ENCODE results near the gene WDR46. TPM values are rescaled to one million over a fixed set of nuclear protein-coding genes. Genes with fewer than 3 reads are reported as not detected.

The WDR46 gene
- polyA plus RNA-seq, 3 donors = 33.3 to 41.0 (median 37.3) TPM

DNA sequence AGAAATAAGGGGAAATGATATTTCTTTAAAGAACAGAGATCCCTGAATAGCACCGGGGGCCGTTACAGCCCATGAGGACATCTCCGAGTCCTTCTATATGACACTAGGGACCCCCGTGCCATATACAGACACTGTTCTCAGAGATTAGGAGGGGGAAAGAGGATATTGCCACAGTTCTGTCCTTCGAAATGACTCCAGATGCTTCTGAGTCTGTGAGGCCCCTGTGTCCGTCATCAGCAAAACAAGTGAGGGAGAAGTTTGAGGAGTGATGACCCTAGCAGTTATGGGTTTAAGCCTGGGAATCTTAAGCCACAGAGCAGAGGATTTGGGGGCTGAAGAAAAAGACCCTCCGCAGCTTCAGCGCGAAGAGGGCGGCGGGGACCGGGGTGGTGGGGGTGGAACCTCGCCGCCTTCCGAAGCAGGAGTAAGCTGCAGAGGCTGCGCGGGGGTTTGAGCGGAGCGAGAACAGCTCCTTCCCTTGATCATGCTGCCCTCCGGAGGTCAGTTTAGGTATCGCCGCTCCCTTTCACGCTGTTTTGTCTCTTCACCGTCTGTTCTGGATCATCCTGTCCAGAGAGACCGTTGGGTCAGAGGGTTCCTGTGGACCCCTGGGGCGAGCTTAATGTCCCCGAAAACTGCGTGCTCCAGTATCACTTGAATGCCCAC, 40.9 kb downstream of the WDR46 start:
- Mint-ChIP-seq H3K4me1 (peaks cover 32% of the 10 kb centered on the region), H3K36me3 (peaks cover 19 to 21% of the 10 kb centered on the region in 2 donors), H3K9me3 (no peaks in the 10 kb centered on the region), H3K27me3 (ENCODE audit: low read depth in 3 of 3) (peaks cover 12 to 14% (median 13%) of the 10 kb centered on the region in 3 donors), H3K27ac (peak overlapping the region; percentile 91 to 97 (median 96)), H3K4me3 (peak overlapping the region; percentile 81 to 92)
- Histone ChIP-seq H3K4me3 (replicated peaks in 1 of 3; ENCODE audit: low read depth in 2 of 3, low read length in 3 of 3) (peak overlapping the region; percentile 28 to 77 (median 31)), H3K27me3 (ENCODE audit: control insufficient read depth in 2 of 2, insufficient read depth in 2 of 2, low read length in 2 of 2) (peaks cover 0 to 2% of the 10 kb centered on the region in 2 donors), H4K20me1 (ENCODE audit: insufficient read depth, low read length) (no peaks in the 10 kb centered on the region), H3K4me1 (ENCODE audit: control insufficient read depth in 1 of 2, insufficient read depth in 2 of 2, low read length in 2 of 2) (peaks cover 24 to 29% of the 10 kb centered on the region in 2 donors), H3K79me2 (ENCODE audit: insufficient read depth, low read length) (peaks cover 4% of the 10 kb centered on the region), H3K9me3 (replicated peaks in 1 of 2; ENCODE audit: control insufficient read depth in 1 of 2, insufficient read depth in 1 of 2, low read length in 2 of 2) (no peaks in the 10 kb centered on the region), H3K4me2 (replicated peaks; ENCODE audit: extremely low read depth, low read length, poor library complexity, severe bottlenecking) (peak overlapping the region; percentile 84), H3K27ac (ENCODE audit: low read depth in 1 of 2, low read length in 2 of 2) (peak overlapping the region; percentile 90 to 93), H3K9ac (ENCODE audit: insufficient read depth, low read length, poor library complexity, severe bottlenecking) (peak overlapping the region; percentile 63), H3K36me3 (replicated peaks in 1 of 2; ENCODE audit: control insufficient read depth in 1 of 2, insufficient read depth in 2 of 2, low read length in 2 of 2) (peaks cover 10 to 21% of the 10 kb centered on the region in 2 donors), H2AFZ (ENCODE audit: insufficient read depth, low read depth, low read length, poor library complexity, severe bottlenecking) (peak overlapping the region; percentile 89)
- DNase-seq = peak; percentile 79 to 85 (median 82)
- under 1% methylated on average over 24 of the region's 28 CpGs for WGBS (ENCODE audit: insufficient coverage)
- intact Hi-C loops (cut with micrococcal nuclease) = loop anchor here (2.0 to 10.0 kb wide), 10 partner anchors 36 to 313 kb away; partner anchors contain the start of genes COL11A2 (in 1 of the 2), RXRB (in 1 of the 2) and SLC39A7 (in 1 of the 2)
- TF ChIP-seq, protein P1, sequence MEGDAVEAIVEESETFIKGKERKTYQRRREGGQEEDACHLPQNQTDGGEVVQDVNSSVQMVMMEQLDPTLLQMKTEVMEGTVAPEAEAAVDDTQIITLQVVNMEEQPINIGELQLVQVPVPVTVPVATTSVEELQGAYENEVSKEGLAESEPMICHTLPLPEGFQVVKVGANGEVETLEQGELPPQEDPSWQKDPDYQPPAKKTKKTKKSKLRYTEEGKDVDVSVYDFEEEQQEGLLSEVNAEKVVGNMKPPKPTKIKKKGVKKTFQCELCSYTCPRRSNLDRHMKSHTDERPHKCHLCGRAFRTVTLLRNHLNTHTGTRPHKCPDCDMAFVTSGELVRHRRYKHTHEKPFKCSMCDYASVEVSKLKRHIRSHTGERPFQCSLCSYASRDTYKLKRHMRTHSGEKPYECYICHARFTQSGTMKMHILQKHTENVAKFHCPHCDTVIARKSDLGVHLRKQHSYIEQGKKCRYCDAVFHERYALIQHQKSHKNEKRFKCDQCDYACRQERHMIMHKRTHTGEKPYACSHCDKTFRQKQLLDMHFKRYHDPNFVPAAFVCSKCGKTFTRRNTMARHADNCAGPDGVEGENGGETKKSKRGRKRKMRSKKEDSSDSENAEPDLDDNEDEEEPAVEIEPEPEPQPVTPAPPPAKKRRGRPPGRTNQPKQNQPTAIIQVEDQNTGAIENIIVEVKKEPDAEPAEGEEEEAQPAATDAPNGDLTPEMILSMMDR (IDR thresholded peaks at IDR 0.05) = peak; percentile 98

DNA sequence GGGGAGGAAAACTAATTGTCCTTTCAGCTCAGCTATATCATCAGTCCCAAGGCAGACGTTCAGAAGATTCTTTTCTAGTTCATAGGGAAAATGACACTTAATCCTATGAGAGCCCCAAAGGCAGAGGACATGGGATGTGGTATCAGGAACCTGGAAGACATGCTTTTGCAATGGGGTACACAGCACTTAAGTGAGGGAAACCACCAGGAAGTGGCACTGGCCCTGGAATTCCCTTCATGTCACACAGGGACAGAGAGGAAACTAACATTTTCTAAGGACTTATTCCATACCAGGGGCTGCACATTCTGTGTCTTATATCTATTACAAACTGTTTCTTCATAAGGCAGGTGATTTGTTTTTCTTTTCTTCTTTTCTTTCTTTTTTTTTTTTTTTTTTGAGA, 45.6 kb downstream of the WDR46 start:
- peak in 1 of 3 donors; percentile 29 for DNase-seq
- no peaks in the 10 kb centered on the region for H4K20me1 ChIP-seq (ENCODE audit: insufficient read depth, low read length)
- H3K79me2 ChIP-seq (ENCODE audit: insufficient read depth, low read length) = no peaks in the 10 kb centered on the region
- intact Hi-C loops (cut with micrococcal nuclease) = loop anchor here (10.0 kb wide), 4 partner anchors 49 to 309 kb away; partner anchors contain the start of gene COL11A2 (in 1 of the 2)
- no peak overlapping the region for H3K4me2 ChIP-seq (replicated peaks; ENCODE audit: extremely low read depth, low read length, poor library complexity, severe bottlenecking)
- no peak overlapping the region for H3K27ac ChIP-seq (ENCODE audit: low read depth in 1 of 2, low read length in 2 of 2)
- H3K36me3 ChIP-seq (replicated peaks in 1 of 2; ENCODE audit: control insufficient read depth in 1 of 2, insufficient read depth in 2 of 2, low read length in 2 of 2) = no peaks in the 10 kb centered on the region
- TF ChIP-seq, protein P1 (IDR thresholded peaks at IDR 0.05) = no peak
- Mint-ChIP-seq H3K4me1 (peaks cover 13% of the 10 kb centered on the region), H3K27me3 (ENCODE audit: low read depth in 3 of 3) (peaks cover 19 to 28% (median 22%) of the 10 kb centered on the region in 3 donors), H3K9me3 (peaks cover 0 to 7% (median 0%) of the 10 kb centered on the region in 7 donors), H3K36me3 (no peaks in the 10 kb centered on the region), H3K27ac (no peak overlapping the region), H3K4me3 (no peak overlapping the region)
- H2AFZ ChIP-seq (ENCODE audit: insufficient read depth, low read depth, low read length, poor library complexity, severe bottlenecking) = no peak overlapping the region
- H3K4me3 ChIP-seq (replicated peaks in 1 of 3; ENCODE audit: low read depth in 2 of 3, low read length in 3 of 3) = no peak overlapping the region
- H3K9ac ChIP-seq (ENCODE audit: insufficient read depth, low read length, poor library complexity, severe bottlenecking) = no peak overlapping the region
- peaks cover 3 to 8% of the 10 kb centered on the region in 2 donors for H3K27me3 ChIP-seq (ENCODE audit: control insufficient read depth in 2 of 2, insufficient read depth in 2 of 2, low read length in 2 of 2)
- WGBS (ENCODE audit: insufficient coverage) = no CpG with 5 or more reads among the region's 1 CpG
- peaks cover 10 to 18% of the 10 kb centered on the region in 2 donors for H3K4me1 ChIP-seq (ENCODE audit: control insufficient read depth in 1 of 2, insufficient read depth in 2 of 2, low read length in 2 of 2)
- no peaks in the 10 kb centered on the region for H3K9me3 ChIP-seq (replicated peaks in 1 of 2; ENCODE audit: control insufficient read depth in 1 of 2, insufficient read depth in 1 of 2, low read length in 2 of 2)
